A549 (cell line): ENCODE measurements around the gene TNFSF4.

ENCODE experiments used
- CTCF ChIP-seq: fragments of >200 bp; sonication (Bioruptor Twin); formaldehyde crosslinking; IDR thresholded peaks from 3 replicates; pipeline ENCODE4 v1.5.1; 2016
- EP300 ChIP-seq, 2 experiments: fragments of >200 bp; sonication (Bioruptor Twin); formaldehyde crosslinking; IDR thresholded peaks; 2 replicates in 1 of 2; 3 replicates in 1 of 2; pipeline ENCODE4 v1.6.1; 2016 to 2017
- HMGXB4 ChIP-seq: fragments of 250-450 bp; sonication (Bioruptor Pico); IDR thresholded peaks from 2 replicates; pipeline ENCODE4 v1.5.0; 2021; ENCODE audit warnings: mild to moderate bottlenecking, moderate library complexity, borderline replicate concordance
- NFE2L2 ChIP-seq: fragments of 150-350 bp; conservative IDR thresholded peaks from 2 replicates; pipeline ENCODE4 v1.6.1; 2014; ENCODE audit warnings: low read length
- POLR2A ChIP-seq: IDR thresholded peaks from 2 replicates; pipeline ENCODE4 v1.6.1; 2012; ENCODE audit warnings: mild to moderate bottlenecking, low read length
- RCOR1 ChIP-seq: fragments of 150-350 bp; IDR thresholded peaks from 2 replicates; pipeline ENCODE4 v1.6.1; 2014; ENCODE audit warnings: antibody characterized with exemption, low read length, low read depth
- REST ChIP-seq: fragments of 200-600 bp; sonication (generic); IDR thresholded peaks from 2 replicates; pipeline ENCODE4 v1.6.1; 2016; ENCODE audit warnings: antibody characterized with exemption, mild to moderate bottlenecking, moderate library complexity
- RNF2 ChIP-seq: fragments of 200-600 bp; sonication (generic); IDR thresholded peaks from 2 replicates; pipeline ENCODE4 v1.6.1; 2016; ENCODE audit warnings: low read depth, mild to moderate bottlenecking, antibody characterized with exemption, moderate library complexity, borderline replicate concordance
- SREBF2 ChIP-seq: fragments of 450-650 bp; IDR thresholded peaks from 2 replicates; pipeline ENCODE4 v1.6.1; 2014; ENCODE audit warnings: mild to moderate bottlenecking, moderate library complexity

GRCh38 chr1:173204693-173205092 is 2.4 kb downstream of the TNFSF4 start:
- no peak for TF ChIP-seq CTCF
- no peak for TF ChIP-seq SREBF2
- TF ChIP-seq RNF2 = no peak
- no peak for TF ChIP-seq NFE2L2
- TF ChIP-seq POLR2A = no peak
- TF ChIP-seq RCOR1 = no peak
- no peak for TF ChIP-seq REST
- no peak for TF ChIP-seq EP300 (IDR thresholded peaks at IDR 0.05)
- no peak for TF ChIP-seq HMGXB4 (CRISPR knock-in tag)
